ENCODE measurements around the gene CKMT2.

GRCh38 chr5:81314581-81314980 lies 81.5 kb downstream of the CKMT2 start:
- TF ChIP-seq POLR2AphosphoS5 (IDR thresholded peaks at IDR 0.05; ENCODE audit: insufficient read depth, low read depth, low read length): no peak
- TF ChIP-seq EZH2 (IDR thresholded peaks at IDR 0.05; ENCODE audit: borderline replicate concordance, low read depth, low read length, severe bottlenecking): no peak
- no peak for TF ChIP-seq JUN (IDR thresholded peaks at IDR 0.05; ENCODE audit: borderline replicate concordance, insufficient read depth, insufficient read length, low read depth)
- TF ChIP-seq POLR2A (IDR thresholded peaks at IDR 0.05; ENCODE audit: low read depth, low read length): no peak
- TF ChIP-seq, protein P1, sequence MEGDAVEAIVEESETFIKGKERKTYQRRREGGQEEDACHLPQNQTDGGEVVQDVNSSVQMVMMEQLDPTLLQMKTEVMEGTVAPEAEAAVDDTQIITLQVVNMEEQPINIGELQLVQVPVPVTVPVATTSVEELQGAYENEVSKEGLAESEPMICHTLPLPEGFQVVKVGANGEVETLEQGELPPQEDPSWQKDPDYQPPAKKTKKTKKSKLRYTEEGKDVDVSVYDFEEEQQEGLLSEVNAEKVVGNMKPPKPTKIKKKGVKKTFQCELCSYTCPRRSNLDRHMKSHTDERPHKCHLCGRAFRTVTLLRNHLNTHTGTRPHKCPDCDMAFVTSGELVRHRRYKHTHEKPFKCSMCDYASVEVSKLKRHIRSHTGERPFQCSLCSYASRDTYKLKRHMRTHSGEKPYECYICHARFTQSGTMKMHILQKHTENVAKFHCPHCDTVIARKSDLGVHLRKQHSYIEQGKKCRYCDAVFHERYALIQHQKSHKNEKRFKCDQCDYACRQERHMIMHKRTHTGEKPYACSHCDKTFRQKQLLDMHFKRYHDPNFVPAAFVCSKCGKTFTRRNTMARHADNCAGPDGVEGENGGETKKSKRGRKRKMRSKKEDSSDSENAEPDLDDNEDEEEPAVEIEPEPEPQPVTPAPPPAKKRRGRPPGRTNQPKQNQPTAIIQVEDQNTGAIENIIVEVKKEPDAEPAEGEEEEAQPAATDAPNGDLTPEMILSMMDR (IDR thresholded peaks at IDR 0.05; ENCODE audit: extremely low read depth in 1 of 2, insufficient read depth in 1 of 2, low read depth in 1 of 2, low read length in 2 of 2): no peak
- TF ChIP-seq MAX (IDR thresholded peaks at IDR 0.05; ENCODE audit: insufficient read depth, insufficient read length): no peak
- no peak for TF ChIP-seq MYC (IDR thresholded peaks at IDR 0.05; ENCODE audit: low read depth, low read length)
- TF ChIP-seq GATA2 (IDR thresholded peaks at IDR 0.05; ENCODE audit: insufficient read depth, insufficient read length, low read depth, low read length): no peak
